ENCODE results near the gene BUB3.

- TF ChIP-seq CTCF (IDR thresholded peaks at IDR 0.05; ENCODE audit: control extremely low read depth in 1 of 3, insufficient read depth in 1 of 3, low read depth in 1 of 3, low read length in 3 of 3) (no peak), ASH2L (IDR thresholded peaks at IDR 0.05; ENCODE audit: low read length) (peak; percentile 20), RXRA (IDR thresholded peaks at IDR 0.05; ENCODE audit: insufficient read depth, low read depth, low read length) (no peak), JUND (IDR thresholded peaks at IDR 0.05; ENCODE audit: low read length) (no peak), HDAC6 (IDR thresholded peaks at IDR 0.05; ENCODE audit: low read depth, low read length) (no peak), POLR2A (IDR thresholded peaks at IDR 0.05; ENCODE audit: control extremely low read depth in 1 of 2, low read depth in 2 of 2, low read length in 2 of 2) (no peak), EP300 (IDR thresholded peaks at IDR 0.05; ENCODE audit: borderline replicate concordance in 1 of 2, low read depth in 2 of 2, low read length in 2 of 2) (no peak), CHD2 (IDR thresholded peaks at IDR 0.05; ENCODE audit: low read length) (no peak)
Observed at GRCh38 chr10:123135415-123136141, 18.6 kb upstream of the BUB3 start, which contains the start of gene HMX3.

Measured in H1 (cell line).